NCI-H1694 treated with DMSO at 0.1 percent for 48 hours (cell line): ENCODE results near the gene TECTA.
"Not testable (repeated sequence)": the region's sequence is repeated elsewhere in the genome, so short reads cannot be mapped to it uniquely, and the experiment has no call there.

ENCODE experiments used
- DNase-seq: peaks from one replicate; lab custom pipeline; 2025; lab: John Stamatoyannopoulos, UW

The TECTA gene

GRCh38 chr11:121177629-121178028 is 76.6 kb downstream of the TECTA start:
- not testable (repeated sequence) for DNase-seq

DNA sequence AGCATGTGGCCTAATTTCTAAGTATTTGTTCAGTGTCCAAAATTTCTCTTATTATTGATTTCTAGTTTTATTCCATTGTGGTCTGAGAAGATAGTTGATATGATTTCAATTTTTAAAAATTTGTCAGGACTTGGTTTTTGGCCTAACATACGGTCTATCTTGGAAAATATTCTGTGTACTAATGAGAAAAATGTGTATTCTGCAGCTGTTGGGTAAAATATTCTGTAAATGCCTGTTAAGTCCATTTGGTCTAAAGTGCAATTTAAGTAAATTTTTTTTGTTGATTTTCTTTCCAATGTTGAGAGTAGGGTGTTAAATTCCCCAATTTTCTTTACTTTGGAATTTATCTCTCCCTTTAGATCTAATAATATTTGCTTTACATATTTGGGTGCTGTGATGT is 78.3 kb downstream of the TECTA start:
- no peak for DNase-seq

GRCh38 chr11:121180183-121180582 is 79.1 kb downstream of the TECTA start:
- no peak for DNase-seq

DNA sequence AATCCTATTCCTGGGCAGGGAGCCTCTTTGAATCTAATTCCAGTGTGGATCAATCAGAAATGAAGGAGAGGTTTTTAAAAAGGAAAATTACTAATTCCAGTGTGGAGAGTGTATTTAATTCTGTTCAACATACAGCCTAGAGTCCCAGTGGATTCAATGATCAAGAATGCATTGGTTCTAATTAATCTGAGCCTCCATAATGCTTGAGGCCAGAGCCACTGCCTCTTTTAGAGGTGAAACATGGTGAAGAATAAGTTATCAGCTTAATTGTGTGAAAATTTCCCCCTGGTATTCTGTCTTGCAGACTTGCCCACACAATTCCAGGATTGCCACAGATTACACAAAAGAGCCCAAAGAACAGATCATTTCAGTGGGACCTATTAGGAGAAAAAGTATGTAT is 87.7 kb downstream of the TECTA start:
- no peak for DNase-seq

DNA sequence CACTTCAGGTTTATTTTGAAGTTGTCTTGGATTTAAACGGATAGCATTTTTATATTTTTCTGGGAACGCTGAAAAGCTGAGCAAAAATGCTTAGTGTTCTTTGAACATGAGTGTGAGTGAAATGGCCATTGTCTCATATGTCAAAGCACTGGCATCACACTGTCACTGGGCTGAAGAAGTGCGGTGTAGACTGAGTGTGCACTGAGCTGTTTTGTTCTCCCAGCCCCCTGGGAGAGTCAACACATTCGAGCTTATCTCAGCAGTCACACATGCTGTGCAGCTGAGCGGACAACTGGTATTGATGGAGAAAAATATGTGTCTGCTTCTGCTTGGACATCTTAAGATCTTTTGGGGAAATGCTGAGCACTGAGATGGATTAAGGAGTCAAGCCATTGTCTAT is 90.8 kb downstream of the TECTA start:
- DNase-seq, result no peak

GRCh38 chr11:121194731-121195596 is 93.9 kb downstream of the TECTA start:
- peak; percentile 15 for DNase-seq

DNA sequence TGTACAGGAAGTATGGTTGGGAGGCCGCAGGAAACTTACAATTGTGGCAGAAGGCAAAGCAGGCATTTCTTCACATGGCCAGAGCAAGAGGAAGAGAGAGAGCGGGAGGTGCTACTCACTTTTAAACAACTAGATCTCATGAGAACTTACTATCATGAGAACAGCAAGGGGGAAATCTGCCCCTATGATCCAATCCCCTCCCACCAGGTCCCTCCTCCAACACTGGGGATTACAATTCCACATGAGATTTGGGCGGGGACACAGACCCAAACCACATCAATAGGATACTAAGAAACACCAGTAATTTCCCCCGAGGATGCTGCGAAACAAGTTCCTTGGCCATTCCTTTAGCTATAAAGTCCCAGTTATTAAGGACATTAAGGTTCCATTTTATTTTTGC is 97.4 kb downstream of the TECTA start:
- no peak for DNase-seq

GRCh38 chr11:121199516-121199915 is 98.5 kb downstream of the TECTA start:
- no peak for DNase-seq

DNA sequence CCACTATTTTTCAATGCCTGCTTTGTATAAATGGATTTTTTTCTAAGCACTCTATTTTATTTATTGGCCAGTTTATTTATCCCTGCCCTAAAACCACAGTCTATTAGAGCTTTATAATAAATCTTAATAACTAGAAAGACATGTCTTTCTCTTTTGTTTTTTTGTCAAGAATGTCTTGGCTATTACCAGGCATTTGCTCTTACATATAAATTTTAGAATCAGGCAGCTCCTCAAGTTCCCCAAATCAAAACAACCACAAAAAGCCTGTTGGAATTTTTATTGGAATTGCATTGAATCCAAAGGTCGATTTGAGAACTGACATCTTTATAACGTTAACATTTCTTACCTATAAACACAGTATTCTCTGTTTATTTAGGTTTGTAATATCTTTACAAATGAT is 105.8 kb downstream of the TECTA start:
- no peak for DNase-seq

- no peak for DNase-seq
Measured at GRCh38 chr11:121207485-121208115, 106.6 kb downstream of the TECTA start.

- DNase-seq, result no peak
Measured at GRCh38 chr11:121210445-121211080, 109.5 kb downstream of the TECTA start.

- DNase-seq, result no peak
Measured at GRCh38 chr11:121211626-121212025, 110.6 kb downstream of the TECTA start.

GRCh38 chr11:121212536-121213361 is 111.7 kb downstream of the TECTA start:
- DNase-seq, result no peak

- DNase-seq, result no peak
Measured at GRCh38 chr11:121213362-121213893, 112.4 kb downstream of the TECTA start.

GRCh38 chr11:121214861-121215260 is 113.8 kb downstream of the TECTA start:
- no peak for DNase-seq

DNA sequence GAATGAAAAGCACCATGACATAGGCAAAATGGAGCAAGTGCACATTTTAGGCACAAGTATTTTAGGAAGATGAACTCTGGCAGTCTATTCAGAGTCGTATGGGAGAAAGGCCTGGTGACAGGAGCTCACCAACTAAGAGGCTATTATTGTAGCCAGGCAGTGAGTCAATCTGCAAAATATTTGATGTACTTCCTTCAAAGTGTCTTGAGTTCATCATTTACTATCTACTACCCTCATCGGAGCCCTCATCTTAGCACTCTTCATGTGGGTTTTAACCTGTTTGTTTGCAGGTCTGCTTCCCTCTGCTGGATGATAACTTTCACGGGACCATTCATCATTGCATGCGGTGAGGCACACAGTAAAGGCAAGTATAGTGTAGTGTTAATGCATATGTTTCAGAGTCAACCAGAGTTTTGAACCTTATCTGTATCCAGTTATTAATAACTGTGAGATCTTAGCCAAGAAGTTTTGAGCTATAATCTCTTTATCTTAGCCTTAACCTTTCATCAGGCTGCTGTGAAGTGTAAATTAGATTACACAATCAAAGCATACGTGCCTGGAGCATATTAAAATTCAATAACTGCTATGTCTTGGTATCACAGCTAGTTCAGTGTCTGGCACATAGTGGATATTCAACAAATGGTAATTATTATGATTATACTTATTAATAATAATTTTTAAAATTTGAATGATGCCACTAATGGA is 120.6 kb downstream of the TECTA start:
- DNase-seq, result no peak

DNA sequence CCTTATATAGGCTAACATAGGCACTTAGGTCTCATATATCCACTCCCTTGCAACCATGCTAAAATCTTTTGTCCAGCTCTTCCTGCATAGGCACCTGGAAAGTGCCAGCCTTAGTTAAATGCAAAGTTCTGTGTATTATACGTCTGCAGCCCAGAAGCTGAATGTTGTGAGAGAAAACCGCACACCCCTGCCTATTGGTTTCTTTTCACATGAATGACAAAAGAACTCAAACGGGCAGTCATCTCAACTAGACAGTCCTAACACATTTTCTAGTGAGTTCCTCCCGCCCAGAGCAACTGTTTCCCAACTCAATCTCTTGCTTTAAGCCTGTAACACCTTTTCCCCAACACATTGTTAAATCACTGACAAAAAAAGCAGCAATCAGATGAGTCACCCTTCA is 122.1 kb downstream of the TECTA start:
- DNase-seq, result no peak

GRCh38 chr11:121225382-121225781 is 124.3 kb downstream of the TECTA start:
- no peak for DNase-seq

DNA sequence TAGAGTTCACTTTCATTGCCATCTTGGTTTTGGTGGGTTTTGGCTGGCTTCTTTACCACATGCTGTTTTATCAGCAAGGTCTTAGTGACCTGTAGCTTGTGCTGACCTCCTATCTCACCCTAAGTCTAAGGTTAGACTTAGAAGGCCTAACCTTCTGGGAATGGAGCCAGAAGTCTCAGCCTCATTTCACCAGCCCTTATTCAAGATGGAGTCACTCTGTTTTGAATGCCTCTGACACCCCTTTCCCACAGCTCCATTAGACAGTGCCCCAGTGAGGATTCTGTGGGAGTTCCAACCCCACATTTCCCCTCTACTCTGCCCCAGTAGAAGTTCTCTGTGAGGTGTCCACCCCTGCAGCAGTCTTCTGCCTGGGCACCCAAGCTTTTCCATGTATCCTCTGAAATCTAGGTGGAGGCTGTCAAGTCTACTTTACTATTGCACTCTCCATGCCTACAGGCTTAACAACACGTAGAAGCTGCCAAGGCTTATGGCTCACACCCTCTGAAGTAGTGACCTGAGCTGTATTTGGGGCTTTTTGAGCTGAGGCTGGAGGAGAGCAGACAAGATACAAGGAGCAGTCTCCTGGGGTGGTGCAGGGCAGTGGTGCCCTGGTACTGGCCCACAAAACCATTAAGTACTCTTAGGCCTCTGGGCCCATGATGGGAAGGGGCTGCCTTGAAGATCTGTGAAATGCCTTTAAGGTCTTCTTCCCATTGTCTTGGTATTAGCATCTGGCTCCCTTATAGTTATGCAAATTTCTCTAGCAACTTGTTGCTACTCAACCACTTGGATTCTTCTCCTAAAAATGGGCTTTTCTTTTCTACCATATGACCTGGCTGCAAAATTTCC is 125.6 kb downstream of the TECTA start:
- no peak for DNase-seq

- DNase-seq, result no peak
Measured at GRCh38 chr11:121228851-121229250, 127.8 kb downstream of the TECTA start.
